Measurements from ENCODE around the gene CDCA5. TPM values are rescaled to one million over a fixed set of nuclear protein-coding genes. Genes with fewer than 3 reads are reported as not detected.

Gene CDCA5
- total RNA-seq, 1 donor from 2014 or later = 3.7 TPM

DNA sequence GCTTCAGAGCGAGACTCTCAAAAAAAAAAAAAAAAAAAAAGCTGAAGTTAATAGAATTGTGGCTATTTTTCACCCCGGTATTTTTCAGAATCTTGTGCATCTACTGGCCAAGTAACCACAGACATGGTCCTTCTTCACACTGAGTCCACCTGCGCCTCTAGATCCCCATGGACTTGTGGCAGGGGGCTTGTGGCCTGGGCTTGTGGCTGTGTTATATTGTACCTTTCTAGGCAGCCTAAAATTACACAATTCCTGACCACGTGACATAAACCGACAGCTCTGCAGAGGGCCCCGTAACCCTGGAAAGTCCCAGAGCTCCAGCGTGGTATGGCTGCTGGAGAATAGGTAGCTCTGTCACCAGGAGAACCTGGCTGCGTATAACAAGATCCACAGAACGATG lies 14.6 kb downstream of the CDCA5 start:
- intact Hi-C loops (cut with DNase I) = no loop called here
- TF ChIP-seq POLR2AphosphoS5 (IDR thresholded peaks at IDR 0.05; ENCODE audit: insufficient read depth in 1 of 2, low read depth in 1 of 2) = no peak
- TF ChIP-seq POLR2A (IDR thresholded peaks at IDR 0.05) = no peak
- TF ChIP-seq, protein P1, sequence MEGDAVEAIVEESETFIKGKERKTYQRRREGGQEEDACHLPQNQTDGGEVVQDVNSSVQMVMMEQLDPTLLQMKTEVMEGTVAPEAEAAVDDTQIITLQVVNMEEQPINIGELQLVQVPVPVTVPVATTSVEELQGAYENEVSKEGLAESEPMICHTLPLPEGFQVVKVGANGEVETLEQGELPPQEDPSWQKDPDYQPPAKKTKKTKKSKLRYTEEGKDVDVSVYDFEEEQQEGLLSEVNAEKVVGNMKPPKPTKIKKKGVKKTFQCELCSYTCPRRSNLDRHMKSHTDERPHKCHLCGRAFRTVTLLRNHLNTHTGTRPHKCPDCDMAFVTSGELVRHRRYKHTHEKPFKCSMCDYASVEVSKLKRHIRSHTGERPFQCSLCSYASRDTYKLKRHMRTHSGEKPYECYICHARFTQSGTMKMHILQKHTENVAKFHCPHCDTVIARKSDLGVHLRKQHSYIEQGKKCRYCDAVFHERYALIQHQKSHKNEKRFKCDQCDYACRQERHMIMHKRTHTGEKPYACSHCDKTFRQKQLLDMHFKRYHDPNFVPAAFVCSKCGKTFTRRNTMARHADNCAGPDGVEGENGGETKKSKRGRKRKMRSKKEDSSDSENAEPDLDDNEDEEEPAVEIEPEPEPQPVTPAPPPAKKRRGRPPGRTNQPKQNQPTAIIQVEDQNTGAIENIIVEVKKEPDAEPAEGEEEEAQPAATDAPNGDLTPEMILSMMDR (IDR thresholded peaks at IDR 0.05) = no peak

DNA sequence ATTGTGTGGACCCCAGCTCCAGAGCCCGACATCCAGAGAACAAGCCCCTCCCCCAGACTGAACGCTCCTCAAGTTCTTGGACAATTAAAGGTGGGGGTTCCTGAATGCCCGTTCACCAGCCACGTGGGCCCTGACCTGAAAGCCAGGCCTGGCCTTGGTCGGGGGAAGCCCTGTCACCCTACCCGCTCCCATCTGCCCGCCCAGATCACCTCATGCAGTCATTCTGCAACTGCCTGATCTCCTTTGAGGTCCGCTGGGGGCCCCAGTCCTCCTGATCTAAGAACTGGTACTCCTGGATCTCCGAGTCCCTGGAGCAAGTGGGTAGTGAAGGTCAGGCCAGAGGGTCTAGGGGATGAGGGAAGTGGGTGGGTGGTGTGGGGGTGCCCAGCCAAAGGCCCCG lies 16.4 kb downstream of the CDCA5 start:
- Histone ChIP-seq H3K9me3 (no peaks in the 10 kb centered on the region), H3K27ac (no peak overlapping the region), H3K36me3 (no peaks in the 10 kb centered on the region), H3K4me1 (no peaks in the 10 kb centered on the region), H3K27me3 (no peaks in the 10 kb centered on the region), H3K4me3 (no peak overlapping the region)
- no peak for DNase-seq (ENCODE audit: extremely low spot score in 2 of 2)
- TF ChIP-seq, protein P1 (IDR thresholded peaks at IDR 0.05) = no peak
- TF ChIP-seq POLR2AphosphoS5 (IDR thresholded peaks at IDR 0.05; ENCODE audit: insufficient read depth in 1 of 2, low read depth in 1 of 2) (no peak), POLR2A (IDR thresholded peaks at IDR 0.05) (no peak)
- intact Hi-C loops (cut with DNase I) = no loop called here

More for the DNA sequence above, 14.6 kb downstream of the CDCA5 start:
- no peak overlapping the region for H3K4me3 ChIP-seq
- DNase-seq (ENCODE audit: extremely low spot score in 2 of 2) = no peak
- H3K9me3 ChIP-seq = no peaks in the 10 kb centered on the region
- H3K36me3 ChIP-seq = no peaks in the 10 kb centered on the region
- H3K27ac ChIP-seq = no peak overlapping the region
- no peaks in the 10 kb centered on the region for H3K27me3 ChIP-seq
- H3K4me1 ChIP-seq = no peaks in the 10 kb centered on the region

DNA sequence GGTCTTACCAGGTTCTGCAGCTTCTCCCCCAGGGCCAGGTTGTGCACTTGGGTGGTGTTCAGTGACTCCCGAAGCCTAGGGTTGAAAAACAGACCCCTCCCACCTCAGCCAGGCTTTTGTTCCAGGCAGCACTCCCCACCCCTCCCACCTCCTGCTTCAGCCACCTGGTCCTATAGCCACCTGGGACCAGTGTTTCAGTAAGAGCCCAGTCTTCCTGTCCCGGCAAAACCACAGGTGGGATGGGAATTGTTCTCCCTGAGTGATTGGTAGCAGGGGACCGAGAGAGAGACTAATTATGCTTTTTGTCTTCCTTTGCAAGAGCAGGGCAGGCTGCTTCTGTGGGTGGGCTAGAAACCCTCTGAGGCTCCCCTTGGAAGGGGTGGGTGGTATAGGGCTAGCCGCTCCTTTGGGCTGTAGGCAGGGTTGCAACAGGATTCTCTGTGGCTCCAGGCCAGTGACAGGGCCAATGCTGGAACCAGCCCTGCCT lies 17.0 kb downstream of the CDCA5 start:
- DNase-seq (ENCODE audit: extremely low spot score in 2 of 2) = no peak
- Histone ChIP-seq H3K27ac (no peak overlapping the region), H3K4me3 (no peak overlapping the region), H3K36me3 (no peaks in the 10 kb centered on the region), H3K27me3 (no peaks in the 10 kb centered on the region), H3K9me3 (no peaks in the 10 kb centered on the region), H3K4me1 (no peaks in the 10 kb centered on the region)
- intact Hi-C loops (cut with DNase I) = no loop called here
- TF ChIP-seq, protein P1 (IDR thresholded peaks at IDR 0.05) = no peak
- TF ChIP-seq POLR2AphosphoS5 (IDR thresholded peaks at IDR 0.05; ENCODE audit: insufficient read depth in 1 of 2, low read depth in 1 of 2) = no peak
- no peak for TF ChIP-seq POLR2A (IDR thresholded peaks at IDR 0.05)

DNA sequence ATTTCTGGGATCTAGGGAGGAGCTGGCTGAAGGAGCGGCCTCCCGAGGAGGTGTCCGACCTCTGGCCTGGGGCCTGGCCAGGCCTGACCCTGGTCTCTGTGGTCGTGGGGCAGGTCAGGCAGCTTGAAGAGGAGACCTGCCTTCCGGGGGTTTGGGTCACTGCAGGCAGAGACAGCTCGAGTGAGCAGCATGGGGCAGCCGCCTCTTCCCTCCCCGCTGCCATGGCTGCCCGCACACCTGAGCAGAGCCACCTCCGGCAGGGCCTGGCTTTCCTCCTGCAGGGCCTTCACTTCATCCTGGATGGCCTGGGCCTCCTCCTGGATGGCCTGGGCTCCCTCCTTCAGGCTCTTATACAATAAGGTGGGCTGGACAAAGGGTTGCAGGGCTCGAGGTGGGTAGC lies 17.5 kb downstream of the CDCA5 start:
- DNase-seq (ENCODE audit: extremely low spot score in 2 of 2) = no peak
- no peaks in the 10 kb centered on the region for H3K27me3 ChIP-seq
- TF ChIP-seq POLR2AphosphoS5 (IDR thresholded peaks at IDR 0.05; ENCODE audit: insufficient read depth in 1 of 2, low read depth in 1 of 2) = no peak
- TF ChIP-seq POLR2A (IDR thresholded peaks at IDR 0.05) = no peak
- TF ChIP-seq, protein P1 (IDR thresholded peaks at IDR 0.05) = no peak
- intact Hi-C loops (cut with DNase I) = no loop called here
- no peaks in the 10 kb centered on the region for H3K36me3 ChIP-seq
- H3K27ac ChIP-seq = no peak overlapping the region
- no peak overlapping the region for H3K4me3 ChIP-seq
- no peaks in the 10 kb centered on the region for H3K9me3 ChIP-seq
- H3K4me1 ChIP-seq = no peaks in the 10 kb centered on the region

DNA sequence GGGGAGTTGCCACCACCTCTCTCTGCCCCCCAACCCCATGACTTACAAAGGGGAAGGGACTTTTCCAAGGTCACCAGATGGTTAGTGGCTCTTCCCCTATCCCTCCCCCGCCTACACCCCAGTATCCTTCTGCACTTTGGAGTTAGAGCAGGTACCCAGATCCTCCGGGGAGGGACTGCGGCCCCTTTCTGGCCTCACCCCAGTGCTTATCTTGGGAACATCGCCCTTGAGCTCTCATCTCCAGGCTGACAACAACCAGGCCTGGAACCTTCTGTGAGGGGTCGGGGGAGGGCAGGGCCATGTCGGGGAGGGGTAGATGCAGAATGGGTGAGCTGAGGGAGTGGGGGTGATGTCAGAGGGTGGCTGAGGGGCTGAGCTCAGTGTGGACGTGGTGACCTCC lies 18.0 kb downstream of the CDCA5 start:
- Histone ChIP-seq H3K27me3 (no peaks in the 10 kb centered on the region), H3K36me3 (no peaks in the 10 kb centered on the region), H3K4me3 (no peak overlapping the region), H3K27ac (no peak overlapping the region), H3K4me1 (no peaks in the 10 kb centered on the region), H3K9me3 (no peaks in the 10 kb centered on the region)
- DNase-seq (ENCODE audit: extremely low spot score in 2 of 2) = no peak
- TF ChIP-seq, protein P1 (IDR thresholded peaks at IDR 0.05) = no peak
- no peak for TF ChIP-seq POLR2A (IDR thresholded peaks at IDR 0.05)
- no peak for TF ChIP-seq POLR2AphosphoS5 (IDR thresholded peaks at IDR 0.05; ENCODE audit: insufficient read depth in 1 of 2, low read depth in 1 of 2)
- intact Hi-C loops (cut with DNase I) = no loop called here
